Nephron progenitor cell (in vitro differentiated cells): ENCODE measurements around the gene RPS6KA2.

Experiments
- DNase-seq: peaks from one replicate; pipeline ENCODE4 v3.0.0; 2021
- H3K27ac Mint-ChIP-seq: 2 replicates; pipeline ENCODE4 v1.8.0; 2021; ENCODE audit warnings: mild to moderate bottlenecking, moderate library complexity, mixed read lengths
- H3K27me3 Mint-ChIP-seq: 2 replicates; pipeline ENCODE4 v1.8.0; 2021; ENCODE audit warnings: mild to moderate bottlenecking, low read depth, mixed read lengths; ENCODE audit not compliant: poor library complexity
- H3K36me3 Mint-ChIP-seq: 2 replicates; pipeline ENCODE4 v1.8.0; 2021; ENCODE audit warnings: low read depth, mixed read lengths
- H3K4me1 Mint-ChIP-seq: 2 replicates; pipeline ENCODE4 v1.8.0; 2021; ENCODE audit warnings: mixed read lengths
- H3K4me3 Mint-ChIP-seq: 2 replicates; pipeline ENCODE4 v1.8.0; 2021; ENCODE audit warnings: mild to moderate bottlenecking, moderate library complexity, mixed read lengths
- H3K9me3 Mint-ChIP-seq: 2 replicates; pipeline ENCODE4 v1.8.0; 2021; ENCODE audit warnings: mild to moderate bottlenecking, moderate library complexity, mixed read lengths
- TF ChIP-seq, protein P1 (sequence below): fragments of 200-600 bp; sonication (generic); IDR thresholded peaks from 2 replicates; pipeline ENCODE4 v1.5.0; 2021; ENCODE audit warnings: antibody characterized with exemption

RPS6KA2 gene

DNA sequence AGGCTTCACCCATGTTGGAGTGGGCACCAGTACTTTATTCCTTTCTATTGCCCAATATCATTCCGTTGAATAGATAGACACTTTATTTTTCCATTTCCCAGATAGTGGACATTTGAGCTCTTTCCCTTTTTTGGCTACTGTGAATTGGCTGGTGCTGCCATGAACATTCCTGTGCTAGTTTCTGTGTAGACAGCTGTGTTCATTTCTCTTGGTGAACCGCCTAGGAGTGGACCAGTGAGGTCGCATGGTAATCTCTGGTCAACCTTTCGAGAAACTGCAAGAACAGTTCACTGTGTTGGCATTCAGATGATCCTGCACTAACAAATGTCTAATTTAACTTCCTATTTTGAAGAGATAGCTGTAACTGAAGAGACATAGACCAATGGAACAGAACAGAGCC is 99.2 kb downstream of the RPS6KA2 start:
- TF ChIP-seq, protein P1, sequence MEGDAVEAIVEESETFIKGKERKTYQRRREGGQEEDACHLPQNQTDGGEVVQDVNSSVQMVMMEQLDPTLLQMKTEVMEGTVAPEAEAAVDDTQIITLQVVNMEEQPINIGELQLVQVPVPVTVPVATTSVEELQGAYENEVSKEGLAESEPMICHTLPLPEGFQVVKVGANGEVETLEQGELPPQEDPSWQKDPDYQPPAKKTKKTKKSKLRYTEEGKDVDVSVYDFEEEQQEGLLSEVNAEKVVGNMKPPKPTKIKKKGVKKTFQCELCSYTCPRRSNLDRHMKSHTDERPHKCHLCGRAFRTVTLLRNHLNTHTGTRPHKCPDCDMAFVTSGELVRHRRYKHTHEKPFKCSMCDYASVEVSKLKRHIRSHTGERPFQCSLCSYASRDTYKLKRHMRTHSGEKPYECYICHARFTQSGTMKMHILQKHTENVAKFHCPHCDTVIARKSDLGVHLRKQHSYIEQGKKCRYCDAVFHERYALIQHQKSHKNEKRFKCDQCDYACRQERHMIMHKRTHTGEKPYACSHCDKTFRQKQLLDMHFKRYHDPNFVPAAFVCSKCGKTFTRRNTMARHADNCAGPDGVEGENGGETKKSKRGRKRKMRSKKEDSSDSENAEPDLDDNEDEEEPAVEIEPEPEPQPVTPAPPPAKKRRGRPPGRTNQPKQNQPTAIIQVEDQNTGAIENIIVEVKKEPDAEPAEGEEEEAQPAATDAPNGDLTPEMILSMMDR = no peak
- peaks cover 6% of the 10 kb centered on the region for H3K27me3 Mint-ChIP-seq
- no peak overlapping the region for H3K4me3 Mint-ChIP-seq
- H3K9me3 Mint-ChIP-seq = peaks cover 3% of the 10 kb centered on the region
- no peak for DNase-seq
- peaks cover 30% of the 10 kb centered on the region for H3K4me1 Mint-ChIP-seq
- peaks cover 13% of the 10 kb centered on the region for H3K36me3 Mint-ChIP-seq
- H3K27ac Mint-ChIP-seq = no peak overlapping the region

DNA sequence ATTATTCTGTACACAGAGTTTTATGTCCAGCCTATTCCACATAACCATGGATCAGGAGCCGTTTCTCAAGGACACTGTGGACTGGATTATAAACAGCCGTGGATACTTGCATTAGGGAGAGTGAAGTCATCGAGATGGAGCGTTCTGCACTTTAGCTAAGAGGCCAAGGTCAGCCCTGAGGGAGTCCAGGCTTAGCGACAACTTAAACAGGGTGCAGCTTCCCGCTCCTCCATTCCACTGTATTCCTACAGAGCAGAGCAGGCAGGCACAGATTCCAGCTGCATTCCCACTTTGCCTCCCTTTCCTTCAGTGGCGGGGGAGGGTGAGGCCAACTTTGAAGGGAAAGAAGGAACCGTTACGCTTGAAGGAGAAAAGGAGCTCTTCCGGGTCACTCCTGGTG is 100.1 kb downstream of the RPS6KA2 start:
- Mint-ChIP-seq H3K36me3 (peaks cover 18% of the 10 kb centered on the region), H3K4me1 (peaks cover 35% of the 10 kb centered on the region), H3K27ac (peak overlapping the region; percentile 8), H3K4me3 (no peak overlapping the region), H3K27me3 (peaks cover 6% of the 10 kb centered on the region), H3K9me3 (peaks cover 3% of the 10 kb centered on the region)
- DNase-seq = no peak
- TF ChIP-seq, protein P1 = no peak

DNA sequence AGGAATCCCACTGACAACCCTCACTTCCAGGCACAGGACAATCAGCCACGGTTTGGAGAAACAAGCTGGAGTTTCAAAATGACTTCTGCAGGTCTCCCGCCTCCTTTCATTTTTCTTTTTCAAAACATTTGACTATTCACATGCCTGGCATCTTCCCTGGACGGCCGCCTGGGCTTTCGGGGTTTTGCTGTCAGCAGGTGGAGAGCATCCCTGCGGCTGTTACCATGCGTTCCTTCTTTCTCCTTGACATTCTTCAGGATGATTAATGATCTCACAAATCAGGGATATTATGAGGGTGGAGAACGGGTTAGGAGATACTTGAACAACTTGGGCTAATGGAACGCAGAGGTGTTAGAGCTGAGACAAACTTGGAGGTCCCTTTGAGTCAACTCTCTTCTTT is 101.5 kb downstream of the RPS6KA2 start:
- DNase-seq = no peak
- H3K27me3 Mint-ChIP-seq = peaks cover 8% of the 10 kb centered on the region
- H3K4me3 Mint-ChIP-seq = no peak overlapping the region
- peaks cover 35% of the 10 kb centered on the region for H3K4me1 Mint-ChIP-seq
- peaks cover 24% of the 10 kb centered on the region for H3K36me3 Mint-ChIP-seq
- TF ChIP-seq, protein P1 = no peak
- peaks cover 8% of the 10 kb centered on the region for H3K9me3 Mint-ChIP-seq
- no peak overlapping the region for H3K27ac Mint-ChIP-seq

DNA sequence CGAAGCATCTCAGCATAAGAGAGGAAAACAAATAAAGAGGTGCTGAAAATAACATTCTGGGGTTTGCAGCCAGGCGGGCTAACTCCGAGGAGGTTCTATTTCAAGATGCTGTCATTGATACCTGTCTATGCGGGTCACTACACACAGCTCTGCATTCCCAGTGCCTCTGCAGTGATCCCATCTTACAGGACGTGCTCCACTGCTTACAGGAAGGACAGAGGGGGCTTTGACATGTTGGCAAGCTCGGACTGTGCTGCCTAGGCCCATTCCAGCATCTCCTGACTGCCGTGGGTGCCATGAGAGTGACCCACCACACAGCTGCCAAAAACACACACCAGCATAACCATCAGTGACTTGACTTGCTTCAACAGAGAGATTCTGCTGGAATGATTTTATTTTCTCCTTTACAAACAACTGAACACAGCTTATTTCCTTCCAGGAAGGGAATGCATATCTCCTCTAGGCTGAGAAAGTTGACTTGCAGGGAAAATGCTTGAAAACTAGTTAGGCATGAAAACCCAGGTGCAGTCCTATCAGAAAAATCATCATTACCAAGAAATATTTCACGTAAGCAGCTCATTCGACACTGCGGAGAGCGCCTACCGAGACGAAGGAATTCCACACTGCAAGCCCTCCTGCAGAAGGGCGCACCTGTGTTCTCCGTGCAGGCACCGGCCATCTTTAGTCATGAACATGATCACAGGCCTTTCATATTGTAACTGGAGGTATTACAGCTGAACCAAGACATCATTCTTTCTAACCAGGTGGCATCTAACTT is 103.1 kb downstream of the RPS6KA2 start:
- H3K27ac Mint-ChIP-seq = peak overlapping the region; percentile 61

DNA sequence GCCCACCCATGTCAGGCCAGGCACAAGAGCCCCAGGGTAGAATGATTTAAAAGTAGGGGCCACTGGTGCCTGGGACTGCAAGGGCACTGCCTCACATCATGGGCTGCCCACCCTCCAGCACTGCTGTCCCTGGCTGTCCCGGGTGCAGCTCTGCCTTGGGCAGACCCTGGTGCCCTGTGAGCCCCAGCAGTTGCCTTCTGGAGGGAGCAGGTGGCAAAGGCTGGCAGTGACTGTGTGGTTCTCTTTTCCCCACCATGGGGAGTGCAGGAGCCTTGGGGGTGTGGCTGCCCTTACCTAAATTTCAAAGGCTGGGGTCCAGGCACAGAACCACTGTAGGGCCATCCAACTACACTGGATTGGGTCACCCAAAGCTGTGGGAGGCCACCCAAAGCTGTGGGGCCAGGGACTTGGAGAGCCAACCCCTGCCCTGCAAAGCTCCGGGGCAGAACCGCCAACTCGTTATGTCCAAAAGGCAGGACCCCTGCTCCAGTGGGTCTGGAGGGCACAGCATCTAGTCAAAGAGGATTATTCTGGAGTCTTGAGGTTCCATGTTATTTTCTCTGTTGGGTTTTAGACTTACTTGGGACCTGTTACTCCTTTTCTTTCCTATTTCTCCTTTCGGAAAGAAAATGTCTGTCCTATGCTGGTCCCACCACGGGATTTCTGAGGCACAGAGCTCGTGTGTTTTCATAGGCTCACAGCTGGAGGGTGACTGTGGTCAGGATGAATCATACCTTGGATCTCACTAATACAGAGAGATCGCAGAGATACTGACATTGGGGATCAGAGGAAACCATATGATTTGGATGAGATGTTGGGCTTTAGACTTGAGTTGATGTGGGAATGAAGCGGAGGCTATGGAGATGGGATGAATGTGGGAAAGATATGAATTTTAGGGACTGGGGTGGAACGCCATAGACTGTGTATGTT is 105.9 kb downstream of the RPS6KA2 start:
- no peak for DNase-seq
- H3K4me1 Mint-ChIP-seq = peaks cover 28% of the 10 kb centered on the region
- no peak overlapping the region for H3K27ac Mint-ChIP-seq
- no peak overlapping the region for H3K4me3 Mint-ChIP-seq
- peaks cover 41% of the 10 kb centered on the region for H3K36me3 Mint-ChIP-seq
- H3K9me3 Mint-ChIP-seq = peaks cover 30% of the 10 kb centered on the region
- TF ChIP-seq, protein P1 = no peak
- peaks cover 5% of the 10 kb centered on the region for H3K27me3 Mint-ChIP-seq

More for the DNA sequence above, 103.1 kb downstream of the RPS6KA2 start:
- Mint-ChIP-seq H3K4me1 (peaks cover 35% of the 10 kb centered on the region), H3K9me3 (peaks cover 13% of the 10 kb centered on the region), H3K27me3 (peaks cover 6% of the 10 kb centered on the region), H3K4me3 (no peak overlapping the region), H3K36me3 (peaks cover 30% of the 10 kb centered on the region)
- TF ChIP-seq, protein P1 = no peak
- no peak for DNase-seq
